GM12874 (cell line): ENCODE data around the gene WWP2.

Experiments
- TF ChIP-seq, protein P1 (sequence below): IDR thresholded peaks from 2 replicates; pipeline ENCODE4 v1.5.1; 2011; ENCODE audit warnings: low read depth, mild to moderate bottlenecking, control low read depth, low read length, moderate library complexity; ENCODE audit not compliant: insufficient read depth

The WWP2 gene

DNA sequence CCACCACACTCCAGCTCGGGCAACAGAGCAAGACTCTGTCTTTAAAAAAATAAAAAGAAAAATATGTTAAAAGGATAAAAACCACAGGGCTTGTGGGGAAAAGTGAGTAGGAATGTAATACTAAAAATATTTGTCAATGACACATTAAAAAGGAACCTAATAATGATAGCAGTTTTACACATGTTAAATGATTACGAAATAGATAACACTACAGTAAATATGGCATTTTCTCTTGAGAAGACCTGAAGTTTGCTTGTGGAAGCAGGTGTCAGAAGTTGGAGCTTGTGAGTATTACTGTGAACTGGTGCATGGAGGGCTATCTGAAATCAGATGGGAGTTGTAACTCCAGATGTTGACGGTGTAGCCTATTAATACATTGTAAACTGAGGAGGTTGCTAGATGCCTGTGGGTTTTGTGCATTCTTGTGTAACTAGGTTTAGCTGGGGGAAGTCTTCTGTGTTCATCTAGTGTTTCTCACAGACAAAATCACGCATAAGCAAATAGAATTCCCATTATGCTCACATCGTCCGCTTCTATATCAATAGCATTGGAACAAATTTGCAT lies 144.8 kb downstream of the WWP2 start:
- TF ChIP-seq, protein P1, sequence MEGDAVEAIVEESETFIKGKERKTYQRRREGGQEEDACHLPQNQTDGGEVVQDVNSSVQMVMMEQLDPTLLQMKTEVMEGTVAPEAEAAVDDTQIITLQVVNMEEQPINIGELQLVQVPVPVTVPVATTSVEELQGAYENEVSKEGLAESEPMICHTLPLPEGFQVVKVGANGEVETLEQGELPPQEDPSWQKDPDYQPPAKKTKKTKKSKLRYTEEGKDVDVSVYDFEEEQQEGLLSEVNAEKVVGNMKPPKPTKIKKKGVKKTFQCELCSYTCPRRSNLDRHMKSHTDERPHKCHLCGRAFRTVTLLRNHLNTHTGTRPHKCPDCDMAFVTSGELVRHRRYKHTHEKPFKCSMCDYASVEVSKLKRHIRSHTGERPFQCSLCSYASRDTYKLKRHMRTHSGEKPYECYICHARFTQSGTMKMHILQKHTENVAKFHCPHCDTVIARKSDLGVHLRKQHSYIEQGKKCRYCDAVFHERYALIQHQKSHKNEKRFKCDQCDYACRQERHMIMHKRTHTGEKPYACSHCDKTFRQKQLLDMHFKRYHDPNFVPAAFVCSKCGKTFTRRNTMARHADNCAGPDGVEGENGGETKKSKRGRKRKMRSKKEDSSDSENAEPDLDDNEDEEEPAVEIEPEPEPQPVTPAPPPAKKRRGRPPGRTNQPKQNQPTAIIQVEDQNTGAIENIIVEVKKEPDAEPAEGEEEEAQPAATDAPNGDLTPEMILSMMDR, result no peak

- TF ChIP-seq, protein P1, result no peak
Measured at GRCh38 chr16:69909043-69909442, 146.9 kb downstream of the WWP2 start.

GRCh38 chr16:69909760-69910159 lies 147.6 kb downstream of the WWP2 start:
- TF ChIP-seq, protein P1, result no peak

DNA sequence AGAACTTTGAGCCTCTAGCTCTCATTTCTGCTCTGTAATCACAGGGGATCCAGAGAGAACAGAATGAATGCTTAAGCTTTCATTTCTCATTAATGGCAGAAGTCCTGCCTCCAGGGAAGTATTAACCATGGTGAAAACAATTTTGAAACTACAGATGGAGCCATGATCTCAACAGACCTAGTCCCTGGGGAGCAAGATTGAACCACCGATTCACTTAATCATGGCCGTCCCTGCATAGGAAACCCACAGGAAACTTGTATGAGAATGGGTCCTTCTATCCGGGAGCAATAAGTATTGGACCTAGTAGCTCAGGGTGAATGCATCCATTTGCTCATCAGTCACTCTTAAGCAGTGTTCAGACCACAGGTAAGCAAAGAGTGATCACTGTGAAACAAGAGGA lies 148.8 kb downstream of the WWP2 start:
- TF ChIP-seq, protein P1, result no peak

DNA sequence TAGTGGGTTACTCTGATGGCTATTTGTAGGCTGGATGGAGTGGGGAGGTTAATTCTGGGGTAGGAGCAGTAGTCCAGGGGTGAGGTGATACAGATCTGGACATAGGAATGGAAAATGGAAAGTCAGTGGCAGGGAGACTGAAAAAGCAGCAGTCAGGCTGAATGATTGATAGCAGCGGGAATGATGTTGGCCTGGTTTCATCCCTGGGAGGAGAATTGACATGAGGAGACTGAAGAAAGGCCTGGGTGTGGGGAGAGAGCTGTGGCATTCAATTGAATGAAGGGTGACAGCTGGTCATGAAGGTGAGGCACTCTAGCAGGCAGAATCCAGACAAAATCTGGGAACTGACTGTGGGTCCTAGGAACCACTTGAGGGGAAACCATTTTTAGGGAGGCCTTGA lies 154.3 kb downstream of the WWP2 start:
- TF ChIP-seq, protein P1, result no peak

DNA sequence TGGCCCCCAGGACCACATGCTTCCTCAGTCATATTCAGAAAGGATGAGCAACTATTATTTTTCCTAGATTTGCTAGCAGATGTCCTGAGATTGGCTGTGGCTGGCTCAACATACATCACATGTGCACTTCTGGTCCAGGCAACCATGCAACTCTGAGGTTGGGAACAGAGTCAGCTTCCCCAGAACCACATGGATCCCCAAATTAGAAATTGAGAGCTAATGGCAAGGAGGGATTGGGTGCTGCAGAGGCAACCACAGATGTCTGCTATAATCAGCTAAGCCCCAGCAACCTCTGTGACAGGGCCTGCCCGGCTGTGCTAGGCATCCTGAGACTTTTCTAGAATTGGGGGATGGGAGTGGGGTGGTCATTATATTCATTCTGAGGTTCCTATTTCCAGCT lies 155.2 kb downstream of the WWP2 start:
- TF ChIP-seq, protein P1, result no peak

- TF ChIP-seq, protein P1, result no peak
Measured at GRCh38 chr16:69917739-69918138, 155.6 kb downstream of the WWP2 start.
